ENCODE results near the gene TCF12. TPM values are rescaled to one million over a fixed set of nuclear protein-coding genes. Genes with fewer than 3 reads are reported as not detected.

TCF12 gene
- total RNA-seq, 1 experiment from 2014 or later, result 102 TPM

DNA sequence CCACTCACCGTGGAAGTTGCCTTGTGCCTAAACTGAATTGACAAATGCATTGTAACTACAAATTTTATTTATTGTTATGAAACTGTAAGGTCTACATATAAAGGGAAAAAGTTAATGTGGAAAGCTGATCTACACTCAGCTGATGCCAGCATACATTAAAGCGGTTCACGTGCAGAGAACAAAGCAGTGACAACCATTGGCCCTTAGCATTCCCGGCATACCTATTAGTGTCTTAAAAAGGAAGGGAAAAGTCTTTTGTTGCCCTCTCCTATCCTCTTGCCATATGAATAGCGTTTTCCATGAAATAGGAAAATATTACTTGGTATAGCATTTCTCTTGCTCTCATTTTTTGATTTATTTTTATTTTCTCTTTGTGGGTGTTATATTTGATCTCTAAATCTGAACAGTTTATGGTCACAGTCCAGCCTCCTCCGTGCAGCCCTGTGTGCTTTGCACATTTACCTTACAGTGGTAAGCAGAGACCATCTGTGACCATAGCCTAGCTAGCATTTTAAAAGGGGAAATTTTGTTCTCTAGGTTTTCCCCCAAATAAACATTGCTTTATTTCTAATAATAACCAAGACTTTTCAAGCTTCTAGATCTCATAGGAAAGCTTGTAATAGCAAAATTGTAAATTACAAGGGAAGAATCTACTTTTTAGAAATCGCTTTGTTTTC lies 368.1 kb downstream of the TCF12 start:
- in situ Hi-C loops (cut with HindIII; ENCODE audit: low pct_unique_long_range_greater_than_20kb, low sequenced_read_pairs), result no loop called here
- peaks cover 11% of the 10 kb centered on the region; the same call in 1 of the 2 replicates for H3K36me3 ChIP-seq (ENCODE audit: control insufficient read depth, insufficient read depth, low read length)
- POLR2A ChIA-PET, result no interaction called here
- H3K9me3 ChIP-seq (ENCODE audit: control insufficient read depth, insufficient read depth, low read depth, low read length), result no peaks in the 10 kb centered on the region
- no peaks in the 10 kb centered on the region for H3K27me3 ChIP-seq (ENCODE audit: control insufficient read depth, insufficient read depth, low read length)
- intact Hi-C loops (cut with micrococcal nuclease; ENCODE audit: unreplicated experiment), result no loop called here
- CTCF ChIA-PET, result no interaction called here
- no peak for DNase-seq (ENCODE audit: low read depth, low spot score)
- no peak for ATAC-seq
- no TSS peak for BruUV-seq (replicated peaks)
- no peaks in the 10 kb centered on the region for H3K4me1 ChIP-seq (ENCODE audit: control insufficient read depth, insufficient read depth, low read length)
- no peak overlapping the region for H3K27ac ChIP-seq (ENCODE audit: low read length)
- no peak for TF ChIP-seq POLR2AphosphoS5 (IDR thresholded peaks at IDR 0.05; ENCODE audit: low read depth, low read length)
- TF ChIP-seq TCF7L2 (IDR thresholded peaks at IDR 0.05; ENCODE audit: low read depth, low read length), result no peak
- TF ChIP-seq SIN3A (IDR thresholded peaks at IDR 0.05; ENCODE audit: borderline replicate concordance, insufficient read depth, low read depth, low read length), result no peak
- TF ChIP-seq, protein P1, sequence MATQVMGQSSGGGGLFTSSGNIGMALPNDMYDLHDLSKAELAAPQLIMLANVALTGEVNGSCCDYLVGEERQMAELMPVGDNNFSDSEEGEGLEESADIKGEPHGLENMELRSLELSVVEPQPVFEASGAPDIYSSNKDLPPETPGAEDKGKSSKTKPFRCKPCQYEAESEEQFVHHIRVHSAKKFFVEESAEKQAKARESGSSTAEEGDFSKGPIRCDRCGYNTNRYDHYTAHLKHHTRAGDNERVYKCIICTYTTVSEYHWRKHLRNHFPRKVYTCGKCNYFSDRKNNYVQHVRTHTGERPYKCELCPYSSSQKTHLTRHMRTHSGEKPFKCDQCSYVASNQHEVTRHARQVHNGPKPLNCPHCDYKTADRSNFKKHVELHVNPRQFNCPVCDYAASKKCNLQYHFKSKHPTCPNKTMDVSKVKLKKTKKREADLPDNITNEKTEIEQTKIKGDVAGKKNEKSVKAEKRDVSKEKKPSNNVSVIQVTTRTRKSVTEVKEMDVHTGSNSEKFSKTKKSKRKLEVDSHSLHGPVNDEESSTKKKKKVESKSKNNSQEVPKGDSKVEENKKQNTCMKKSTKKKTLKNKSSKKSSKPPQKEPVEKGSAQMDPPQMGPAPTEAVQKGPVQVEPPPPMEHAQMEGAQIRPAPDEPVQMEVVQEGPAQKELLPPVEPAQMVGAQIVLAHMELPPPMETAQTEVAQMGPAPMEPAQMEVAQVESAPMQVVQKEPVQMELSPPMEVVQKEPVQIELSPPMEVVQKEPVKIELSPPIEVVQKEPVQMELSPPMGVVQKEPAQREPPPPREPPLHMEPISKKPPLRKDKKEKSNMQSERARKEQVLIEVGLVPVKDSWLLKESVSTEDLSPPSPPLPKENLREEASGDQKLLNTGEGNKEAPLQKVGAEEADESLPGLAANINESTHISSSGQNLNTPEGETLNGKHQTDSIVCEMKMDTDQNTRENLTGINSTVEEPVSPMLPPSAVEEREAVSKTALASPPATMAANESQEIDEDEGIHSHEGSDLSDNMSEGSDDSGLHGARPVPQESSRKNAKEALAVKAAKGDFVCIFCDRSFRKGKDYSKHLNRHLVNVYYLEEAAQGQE (IDR thresholded peaks at IDR 0.05; ENCODE audit: insufficient read depth in 1 of 2, low read depth in 2 of 2, low read length in 1 of 2), result no peak
- TF ChIP-seq, protein P2, sequence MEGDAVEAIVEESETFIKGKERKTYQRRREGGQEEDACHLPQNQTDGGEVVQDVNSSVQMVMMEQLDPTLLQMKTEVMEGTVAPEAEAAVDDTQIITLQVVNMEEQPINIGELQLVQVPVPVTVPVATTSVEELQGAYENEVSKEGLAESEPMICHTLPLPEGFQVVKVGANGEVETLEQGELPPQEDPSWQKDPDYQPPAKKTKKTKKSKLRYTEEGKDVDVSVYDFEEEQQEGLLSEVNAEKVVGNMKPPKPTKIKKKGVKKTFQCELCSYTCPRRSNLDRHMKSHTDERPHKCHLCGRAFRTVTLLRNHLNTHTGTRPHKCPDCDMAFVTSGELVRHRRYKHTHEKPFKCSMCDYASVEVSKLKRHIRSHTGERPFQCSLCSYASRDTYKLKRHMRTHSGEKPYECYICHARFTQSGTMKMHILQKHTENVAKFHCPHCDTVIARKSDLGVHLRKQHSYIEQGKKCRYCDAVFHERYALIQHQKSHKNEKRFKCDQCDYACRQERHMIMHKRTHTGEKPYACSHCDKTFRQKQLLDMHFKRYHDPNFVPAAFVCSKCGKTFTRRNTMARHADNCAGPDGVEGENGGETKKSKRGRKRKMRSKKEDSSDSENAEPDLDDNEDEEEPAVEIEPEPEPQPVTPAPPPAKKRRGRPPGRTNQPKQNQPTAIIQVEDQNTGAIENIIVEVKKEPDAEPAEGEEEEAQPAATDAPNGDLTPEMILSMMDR (IDR thresholded peaks at IDR 0.05), result no peak
- no peak overlapping the region for H3K4me3 ChIP-seq (ENCODE audit: low read depth in 2 of 2, low read length in 2 of 2)

DNA sequence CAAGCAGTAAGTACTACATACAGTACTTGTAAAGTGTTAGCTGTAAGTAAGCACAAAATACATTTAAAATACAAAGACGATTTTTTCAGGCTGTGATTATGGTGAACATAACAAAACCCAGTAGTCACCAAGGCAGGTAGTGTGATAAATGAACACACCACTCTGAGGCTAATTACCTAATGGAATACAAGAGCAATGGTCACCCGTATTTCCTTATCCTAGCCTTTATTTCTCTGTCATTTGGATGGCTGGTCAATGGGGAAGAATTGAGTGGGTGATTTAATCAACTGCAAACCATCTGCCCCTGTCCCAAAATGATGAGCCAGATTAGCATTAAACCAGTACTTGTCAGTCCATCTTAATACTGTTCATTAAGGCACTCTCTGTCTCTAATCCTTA lies 368.7 kb downstream of the TCF12 start:
- Histone ChIP-seq H3K4me1 (ENCODE audit: control insufficient read depth, insufficient read depth, low read length) (no peaks in the 10 kb centered on the region), H3K27me3 (ENCODE audit: control insufficient read depth, insufficient read depth, low read length) (no peaks in the 10 kb centered on the region), H3K36me3 (ENCODE audit: control insufficient read depth, insufficient read depth, low read length) (peaks cover 10% of the 10 kb centered on the region; the same call in 1 of the 2 replicates), H3K27ac (ENCODE audit: low read length) (no peak overlapping the region), H3K4me3 (ENCODE audit: low read depth in 2 of 2, low read length in 2 of 2) (no peak overlapping the region), H3K9me3 (ENCODE audit: control insufficient read depth, insufficient read depth, low read depth, low read length) (no peaks in the 10 kb centered on the region)
- no peak for TF ChIP-seq TCF7L2 (IDR thresholded peaks at IDR 0.05; ENCODE audit: low read depth, low read length)
- TF ChIP-seq POLR2AphosphoS5 (IDR thresholded peaks at IDR 0.05; ENCODE audit: low read depth, low read length), result no peak
- TF ChIP-seq, protein P2 (IDR thresholded peaks at IDR 0.05), result no peak
- TF ChIP-seq SIN3A (IDR thresholded peaks at IDR 0.05; ENCODE audit: borderline replicate concordance, insufficient read depth, low read depth, low read length), result no peak
- TF ChIP-seq, protein P1 (IDR thresholded peaks at IDR 0.05; ENCODE audit: insufficient read depth in 1 of 2, low read depth in 2 of 2, low read length in 1 of 2), result no peak
- ChIA-PET POLR2A (no interaction called here), CTCF (no interaction called here)
- BruUV-seq (replicated peaks), result no TSS peak
- no peak for ATAC-seq
- in situ Hi-C loops (cut with HindIII; ENCODE audit: low pct_unique_long_range_greater_than_20kb, low sequenced_read_pairs), result no loop called here
- no peak for DNase-seq (ENCODE audit: low read depth, low spot score)
- intact Hi-C loops (cut with micrococcal nuclease; ENCODE audit: unreplicated experiment), result no loop called here
